T-helper 17 cell (primary cell): Measurements from ENCODE around the gene MTHFSD. TPM values are rescaled to one million over a fixed set of nuclear protein-coding genes. Genes with fewer than 3 reads are reported as not detected.
A peak's percentile ranks its signal among the peaks of the same experiment; 100 is the strongest.

Experiments used
- ATAC-seq: fragments of 150-1000 bp; cut with Tn5 transposase; 2 replicates; pipeline ENCODE4 v1.10.0; 2021; ENCODE audit warnings: mild to moderate bottlenecking, moderate library complexity
- DNase-seq, 3 donors: peaks; one replicate each; pipeline versions ENCODE4 v3.0.0 to v3.0.0-alpha.2; 2020 to 2021
- H3K9me3 ChIP-seq: one replicate; pipeline ENCODE4 v1.7.0; 2013; ENCODE audit warnings: low read length, mild to moderate bottlenecking; ENCODE audit not compliant: control insufficient read depth, poor library complexity, severe bottlenecking
- H3K27ac Mint-ChIP-seq: one replicate; pipeline ENCODE4 v1.8.0; 2022; ENCODE audit warnings: mild to moderate bottlenecking, moderate library complexity, mixed read lengths
- H3K27me3 Mint-ChIP-seq: one replicate; pipeline ENCODE4 v1.8.0; 2022; ENCODE audit warnings: mixed read lengths
- H3K36me3 Mint-ChIP-seq: one replicate; pipeline ENCODE4 v1.8.0; 2022; ENCODE audit warnings: low read depth, mixed read lengths
- H3K4me1 Mint-ChIP-seq: one replicate; pipeline ENCODE4 v1.8.0; 2022; ENCODE audit warnings: mild to moderate bottlenecking, mixed read lengths
- H3K4me3 Mint-ChIP-seq: one replicate; pipeline ENCODE4 v1.8.0; 2022; ENCODE audit warnings: mild to moderate bottlenecking, moderate library complexity, mixed read lengths
- total RNA-seq, 4 donors: library from RNA in 2 of 4; stranded (reverse) in 2 of 4; gene quantifications; one replicate each; pipeline ENCODE4 v1.2.3 and lab custom pipeline; 2022 to 2026

The MTHFSD gene
- total RNA-seq, result 10 to 100 TPM; 10.8 to 13.1 TPM
- 16.7 to 26.2 reads per million in 2 donors for total RNA-seq (lab: John Stamatoyannopoulos, UW)

GRCh38 chr16:86554917-86555703 lies at the start of gene MTHFSD:
TSS of gene MTHFSD (minus strand) at chr16:86555235. CDS start at chr16:86555184, 51 bp downstream.
- no peaks in the 10 kb centered on the region for H3K36me3 Mint-ChIP-seq
- H3K4me3 Mint-ChIP-seq, result peak within 1 kb of the TSS; percentile 88
- peaks cover 18% of the 10 kb centered on the region for H3K27me3 Mint-ChIP-seq
- DNase-seq, result peak; percentile 92 to 97 (median 95)
- H3K4me1 Mint-ChIP-seq, result peaks cover 19% of the 10 kb centered on the region
- peak within 1 kb of the TSS; percentile 94 for H3K27ac Mint-ChIP-seq
- no peaks in the 10 kb centered on the region for H3K9me3 ChIP-seq
- ATAC-seq, result peak; percentile 91

- H3K4me1 Mint-ChIP-seq, result peaks cover 4% of the 10 kb centered on the region
- peaks cover 2% of the 10 kb centered on the region for H3K36me3 Mint-ChIP-seq
- DNase-seq (peak in 2 of 3 donors; percentile 20 to 29), ATAC-seq (peak; percentile 98)
- peaks cover 43% of the 10 kb centered on the region for H3K27me3 Mint-ChIP-seq
- H3K9me3 ChIP-seq, result peaks cover 2% of the 10 kb centered on the region
- H3K27ac Mint-ChIP-seq, result peak overlapping the region; percentile 67
- peak overlapping the region; percentile 89 for H3K4me3 Mint-ChIP-seq
These were observed 49.6 kb upstream of the MTHFSD start for GRCh38 chr16:86604436-86605193.

DNA sequence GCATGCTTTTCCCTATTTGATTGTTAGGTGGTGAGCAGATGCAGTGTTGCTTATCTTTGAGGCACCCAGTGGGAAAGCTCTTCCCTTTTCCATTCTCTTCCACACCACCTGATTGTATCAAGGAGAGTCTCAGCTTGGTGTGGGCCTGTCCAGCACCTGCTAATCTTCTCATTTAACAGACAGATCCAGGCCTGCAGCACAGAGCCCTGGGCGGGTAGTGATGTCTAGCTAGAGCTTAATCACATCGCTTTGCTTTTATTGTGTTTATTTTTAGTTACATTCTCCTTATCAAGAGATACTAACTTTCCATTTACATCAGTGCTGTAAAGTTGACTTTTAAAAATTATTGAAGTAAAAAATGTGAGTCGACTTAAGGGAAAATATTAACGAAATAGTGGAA lies 47.5 kb upstream of the MTHFSD start:
- peaks cover 2% of the 10 kb centered on the region for H3K36me3 Mint-ChIP-seq
- ATAC-seq (no peak), DNase-seq (no peak)
- no peak overlapping the region for H3K27ac Mint-ChIP-seq
- peaks cover 52% of the 10 kb centered on the region for H3K27me3 Mint-ChIP-seq
- peaks cover 4% of the 10 kb centered on the region for H3K4me1 Mint-ChIP-seq
- H3K4me3 Mint-ChIP-seq, result no peak overlapping the region
- peaks cover 2% of the 10 kb centered on the region for H3K9me3 ChIP-seq

DNA sequence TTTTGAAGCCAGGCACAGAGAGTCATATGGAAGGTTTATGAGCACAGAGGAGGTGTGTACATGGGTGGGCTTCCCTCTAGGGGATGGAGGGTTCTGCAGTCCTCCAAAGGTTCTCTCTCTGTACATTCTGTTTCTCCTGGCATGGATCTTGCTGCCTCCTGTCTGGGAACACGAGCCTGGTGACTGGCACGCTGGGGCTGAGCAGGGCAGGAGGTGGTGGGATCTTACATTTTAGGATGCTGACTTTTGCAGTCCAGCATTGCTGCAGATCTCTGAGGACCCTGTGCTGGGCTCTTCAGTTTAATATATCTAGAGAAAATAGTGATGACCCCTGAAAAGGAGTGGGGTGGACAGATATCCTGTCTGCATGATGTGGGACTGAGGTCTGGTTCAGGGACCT lies 46.3 kb upstream of the MTHFSD start:
- Mint-ChIP-seq H3K27ac (no peak overlapping the region), H3K27me3 (peaks cover 56% of the 10 kb centered on the region), H3K36me3 (peaks cover 2% of the 10 kb centered on the region), H3K4me1 (peaks cover 4% of the 10 kb centered on the region), H3K4me3 (no peak overlapping the region)
- DNase-seq (no peak), ATAC-seq (no peak)
- peaks cover 2% of the 10 kb centered on the region for H3K9me3 ChIP-seq

DNA sequence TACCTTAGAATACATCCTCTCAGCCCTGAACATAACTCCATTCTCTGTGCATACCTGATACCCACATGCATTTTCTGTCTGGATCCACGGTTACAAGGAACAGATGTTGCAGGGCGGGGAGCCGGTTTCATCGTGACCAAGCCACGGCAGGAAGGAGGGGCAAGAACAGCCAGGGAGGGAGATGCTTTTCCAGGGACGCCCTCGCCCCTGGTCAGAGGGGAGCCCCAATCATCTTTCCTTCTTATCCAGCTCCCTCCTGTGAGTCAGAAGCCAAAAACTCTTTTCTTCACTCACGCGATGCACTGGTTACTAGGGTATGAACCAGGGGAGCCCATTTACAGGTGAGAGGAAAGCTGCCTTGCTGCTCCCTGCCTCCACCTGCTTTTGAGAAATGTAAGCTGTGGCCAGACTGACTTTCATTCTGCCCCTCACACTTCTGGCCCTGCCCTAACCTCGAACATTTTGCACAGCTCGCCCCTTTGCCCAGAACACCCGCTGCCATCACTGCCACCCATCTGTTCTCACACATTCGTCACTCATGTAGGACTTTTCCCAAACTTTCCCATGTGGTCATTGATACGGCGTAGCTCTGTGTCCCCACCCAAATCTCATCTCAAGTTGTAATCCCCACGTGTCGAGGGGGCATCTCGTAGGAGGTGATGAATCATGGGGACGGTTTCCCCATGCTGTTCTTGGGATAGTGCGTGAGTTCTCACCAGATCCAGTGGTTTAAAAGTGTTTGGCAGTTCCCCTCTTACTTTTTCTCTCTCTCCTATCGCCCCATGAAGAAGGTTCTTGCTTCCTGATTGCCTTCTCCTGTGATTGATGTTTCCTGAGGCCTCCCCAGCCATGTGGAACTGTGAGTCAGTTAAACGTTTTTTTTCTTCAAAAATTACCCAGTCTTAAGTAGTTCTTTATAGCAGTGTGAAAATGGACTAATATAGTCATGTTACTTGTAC lies 43.9 kb upstream of the MTHFSD start:
- Mint-ChIP-seq H3K36me3 (peaks cover 2% of the 10 kb centered on the region), H3K27me3 (peaks cover 59% of the 10 kb centered on the region), H3K4me1 (no peaks in the 10 kb centered on the region), H3K27ac (no peak overlapping the region), H3K4me3 (no peak overlapping the region)
- ATAC-seq (no peak), DNase-seq (no peak)
- H3K9me3 ChIP-seq, result peaks cover 2% of the 10 kb centered on the region

DNA sequence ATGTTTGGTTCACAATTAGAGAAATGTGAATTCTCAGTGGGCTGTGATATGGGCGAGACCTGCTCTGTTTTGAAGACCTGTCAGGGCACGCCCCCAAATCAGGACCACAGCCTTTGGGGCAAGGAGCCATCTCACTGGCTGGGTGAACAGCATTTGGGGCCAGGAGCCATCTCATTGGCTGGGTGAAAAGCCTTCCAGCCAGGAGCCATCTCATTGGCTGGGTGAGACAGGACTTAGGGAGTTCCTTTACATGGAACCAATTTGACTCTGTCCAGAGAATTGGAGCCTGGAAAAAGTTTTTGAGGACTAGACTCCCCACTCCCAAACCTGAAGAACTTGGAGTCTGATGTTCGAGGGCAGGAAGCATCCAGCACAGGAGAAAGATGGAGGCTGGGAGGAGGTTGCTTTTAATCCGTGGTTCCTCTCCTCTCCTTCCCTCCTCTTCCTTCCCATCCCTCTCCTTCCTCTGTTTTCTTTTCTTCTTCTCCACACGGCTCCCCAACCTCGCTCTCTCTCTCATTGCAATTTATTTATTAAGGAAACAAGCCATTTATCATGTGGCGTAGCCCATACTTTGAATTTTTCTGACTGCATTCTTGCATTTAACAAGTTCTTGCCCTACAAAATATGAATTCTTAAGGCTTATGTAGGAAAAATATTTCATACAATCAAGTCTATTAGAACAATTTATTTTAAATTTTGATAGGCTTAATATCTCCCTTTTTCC lies 43.0 kb upstream of the MTHFSD start:
- ATAC-seq (no peak), DNase-seq (no peak)
- Mint-ChIP-seq H3K4me3 (no peak overlapping the region), H3K36me3 (peaks cover 2% of the 10 kb centered on the region), H3K27me3 (peaks cover 66% of the 10 kb centered on the region), H3K27ac (no peak overlapping the region), H3K4me1 (no peaks in the 10 kb centered on the region)
- peaks cover 2% of the 10 kb centered on the region for H3K9me3 ChIP-seq

DNA sequence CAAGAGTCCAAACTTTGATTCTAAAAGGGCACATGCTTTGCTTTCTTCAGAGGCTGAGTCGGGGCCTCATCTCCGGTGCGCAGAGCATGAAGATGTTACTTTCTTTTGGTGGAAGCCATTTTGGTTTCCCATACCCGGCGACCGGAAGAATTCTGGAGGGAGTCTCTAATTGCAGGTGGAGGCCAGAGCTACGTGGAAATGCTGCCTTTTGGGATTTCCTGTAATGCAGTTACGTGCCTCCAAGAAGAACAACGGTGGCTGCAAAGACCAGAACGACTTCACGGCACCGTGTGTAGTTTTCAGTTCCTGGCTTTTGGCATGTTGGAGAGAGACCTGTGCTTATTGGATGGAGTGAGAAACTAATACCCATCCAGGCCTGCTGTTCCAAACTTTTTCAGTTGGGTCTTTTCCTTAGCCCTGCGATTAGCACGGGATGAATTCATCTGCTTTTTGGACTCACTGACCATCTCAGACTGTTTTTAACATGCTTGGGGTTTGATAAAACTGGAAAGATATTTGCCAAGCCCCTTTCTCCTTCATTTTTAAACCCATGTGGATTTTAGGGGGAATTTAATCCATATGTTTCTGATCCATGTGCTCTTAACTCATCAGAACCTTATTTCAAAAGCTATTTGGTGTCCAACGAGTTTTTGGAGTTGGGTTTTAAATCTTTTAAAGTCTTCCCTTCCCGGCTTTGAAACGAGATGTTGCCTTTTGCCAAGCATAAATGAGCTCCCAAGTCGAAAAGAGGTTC lies 42.3 kb upstream of the MTHFSD start:
- Mint-ChIP-seq H3K27me3 (peaks cover 59% of the 10 kb centered on the region), H3K27ac (no peak overlapping the region), H3K4me1 (no peaks in the 10 kb centered on the region), H3K36me3 (peaks cover 2% of the 10 kb centered on the region), H3K4me3 (no peak overlapping the region)
- peaks cover 2% of the 10 kb centered on the region for H3K9me3 ChIP-seq
- DNase-seq (no peak), ATAC-seq (no peak)

- ATAC-seq (no peak), DNase-seq (no peak)
- Mint-ChIP-seq H3K27me3 (peaks cover 47% of the 10 kb centered on the region), H3K4me1 (no peaks in the 10 kb centered on the region), H3K36me3 (peaks cover 4% of the 10 kb centered on the region), H3K27ac (no peak overlapping the region), H3K4me3 (no peak overlapping the region)
- peaks cover 2% of the 10 kb centered on the region for H3K9me3 ChIP-seq
These were observed 41.1 kb upstream of the MTHFSD start for GRCh38 chr16:86595983-86596605.

- Mint-ChIP-seq H3K4me1 (no peaks in the 10 kb centered on the region), H3K27ac (no peak overlapping the region), H3K27me3 (peaks cover 37% of the 10 kb centered on the region), H3K4me3 (no peak overlapping the region), H3K36me3 (peaks cover 4% of the 10 kb centered on the region)
- no peaks in the 10 kb centered on the region for H3K9me3 ChIP-seq
- DNase-seq, result no peak
- no peak for ATAC-seq
These were observed 39.7 kb upstream of the MTHFSD start for GRCh38 chr16:86594721-86595120.

GRCh38 chr16:86593913-86594620 lies 39.0 kb upstream of the MTHFSD start:
- ATAC-seq (no peak), DNase-seq (no peak)
- Mint-ChIP-seq H3K4me1 (no peaks in the 10 kb centered on the region), H3K27ac (no peak overlapping the region), H3K4me3 (no peak overlapping the region), H3K36me3 (peaks cover 4% of the 10 kb centered on the region), H3K27me3 (peaks cover 32% of the 10 kb centered on the region)
- no peaks in the 10 kb centered on the region for H3K9me3 ChIP-seq

- no peaks in the 10 kb centered on the region for H3K4me1 Mint-ChIP-seq
- no peak overlapping the region for H3K4me3 Mint-ChIP-seq
- no peak overlapping the region for H3K27ac Mint-ChIP-seq
- no peak for DNase-seq
- no peak for ATAC-seq
- H3K27me3 Mint-ChIP-seq, result peaks cover 20% of the 10 kb centered on the region
- peaks cover 4% of the 10 kb centered on the region for H3K36me3 Mint-ChIP-seq
- H3K9me3 ChIP-seq, result no peaks in the 10 kb centered on the region
These were observed 36.2 kb upstream of the MTHFSD start for GRCh38 chr16:86591270-86591669.
